Measurements from ENCODE around the gene PEX3. TPM values are rescaled to one million over a fixed set of nuclear protein-coding genes. Genes with fewer than 3 reads are reported as not detected.

Gene PEX3
- total and polyA plus RNA-seq, 2 experiments from 2014 or later: 13.8 to 19.4 TPM

DNA sequence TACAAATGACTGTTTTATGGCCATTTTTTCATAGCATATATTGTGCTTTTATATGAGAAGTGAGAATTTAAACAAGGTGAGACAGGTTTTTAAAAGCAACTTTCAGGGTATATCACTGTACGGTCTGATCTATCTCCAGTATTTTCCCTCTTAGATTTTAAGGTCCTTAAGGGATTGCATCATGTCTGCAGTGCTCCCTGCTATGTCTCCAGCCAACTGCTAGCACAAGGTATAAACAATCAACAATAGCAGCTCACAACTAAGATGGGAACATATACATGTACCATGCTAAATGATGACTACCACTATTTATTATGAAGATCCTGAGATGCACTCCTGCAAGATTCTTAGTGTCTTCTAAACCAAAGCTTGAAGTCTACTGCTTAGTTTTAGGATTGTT, 53.8 kb downstream of the PEX3 start (continued):
- TF ChIP-seq, protein P1, sequence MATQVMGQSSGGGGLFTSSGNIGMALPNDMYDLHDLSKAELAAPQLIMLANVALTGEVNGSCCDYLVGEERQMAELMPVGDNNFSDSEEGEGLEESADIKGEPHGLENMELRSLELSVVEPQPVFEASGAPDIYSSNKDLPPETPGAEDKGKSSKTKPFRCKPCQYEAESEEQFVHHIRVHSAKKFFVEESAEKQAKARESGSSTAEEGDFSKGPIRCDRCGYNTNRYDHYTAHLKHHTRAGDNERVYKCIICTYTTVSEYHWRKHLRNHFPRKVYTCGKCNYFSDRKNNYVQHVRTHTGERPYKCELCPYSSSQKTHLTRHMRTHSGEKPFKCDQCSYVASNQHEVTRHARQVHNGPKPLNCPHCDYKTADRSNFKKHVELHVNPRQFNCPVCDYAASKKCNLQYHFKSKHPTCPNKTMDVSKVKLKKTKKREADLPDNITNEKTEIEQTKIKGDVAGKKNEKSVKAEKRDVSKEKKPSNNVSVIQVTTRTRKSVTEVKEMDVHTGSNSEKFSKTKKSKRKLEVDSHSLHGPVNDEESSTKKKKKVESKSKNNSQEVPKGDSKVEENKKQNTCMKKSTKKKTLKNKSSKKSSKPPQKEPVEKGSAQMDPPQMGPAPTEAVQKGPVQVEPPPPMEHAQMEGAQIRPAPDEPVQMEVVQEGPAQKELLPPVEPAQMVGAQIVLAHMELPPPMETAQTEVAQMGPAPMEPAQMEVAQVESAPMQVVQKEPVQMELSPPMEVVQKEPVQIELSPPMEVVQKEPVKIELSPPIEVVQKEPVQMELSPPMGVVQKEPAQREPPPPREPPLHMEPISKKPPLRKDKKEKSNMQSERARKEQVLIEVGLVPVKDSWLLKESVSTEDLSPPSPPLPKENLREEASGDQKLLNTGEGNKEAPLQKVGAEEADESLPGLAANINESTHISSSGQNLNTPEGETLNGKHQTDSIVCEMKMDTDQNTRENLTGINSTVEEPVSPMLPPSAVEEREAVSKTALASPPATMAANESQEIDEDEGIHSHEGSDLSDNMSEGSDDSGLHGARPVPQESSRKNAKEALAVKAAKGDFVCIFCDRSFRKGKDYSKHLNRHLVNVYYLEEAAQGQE (IDR thresholded peaks at IDR 0.05; ENCODE audit: unreplicated experiment): no peak

DNA sequence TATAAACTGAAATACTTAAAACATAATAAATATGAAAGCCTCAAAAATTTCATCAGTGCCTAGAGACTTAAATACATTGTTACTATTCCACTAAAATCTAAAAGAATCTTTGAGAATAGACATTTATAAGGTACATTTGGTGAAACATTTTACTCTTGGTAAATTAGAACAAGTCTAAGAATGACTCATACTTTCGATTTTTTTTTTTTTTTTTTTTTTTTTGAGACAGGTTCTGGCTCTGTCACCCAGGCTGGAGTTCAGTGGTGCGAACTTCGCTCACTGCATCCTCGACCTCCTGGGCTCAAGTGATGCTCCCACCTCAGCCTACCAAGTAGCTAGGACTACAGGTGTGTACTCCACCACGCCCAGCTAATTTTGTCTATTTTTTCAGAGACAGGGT, 54.5 kb downstream of the PEX3 start:
- Histone ChIP-seq H3K4me3 (no peak overlapping the region), H3K27ac (ENCODE audit: low read depth) (no peak overlapping the region), H3K9me2 (ENCODE audit: insufficient read depth) (no peaks in the 10 kb centered on the region), H3F3A (replicated peaks; ENCODE audit: low read depth) (no peaks in the 10 kb centered on the region), H3K36me3 (ENCODE audit: insufficient read depth) (peaks cover 20% of the 10 kb centered on the region; the same call in 1 of the 2 replicates), H3K4me1 (ENCODE audit: insufficient read depth) (no peaks in the 10 kb centered on the region; the same call in 1 of the 2 replicates), H2AFZ (no peak overlapping the region), H3K27me3 (ENCODE audit: insufficient read depth) (no peaks in the 10 kb centered on the region), H3K79me2 (replicated peaks; ENCODE audit: insufficient read depth) (peaks cover 17% of the 10 kb centered on the region), H3K4me2 (no peak overlapping the region), H4K20me1 (replicated peaks; ENCODE audit: insufficient read depth) (0 out of 2 replicates have a peak, but pooled peaks cover 5% of the 10 kb centered on the region)
- H3K4me1 Mint-ChIP-seq: peaks cover 3% of the 10 kb centered on the region; the same call in 2 of the 3 replicates
- no peaks in the 10 kb centered on the region for H3K9me3 Mint-ChIP-seq
- H3K4me3 Mint-ChIP-seq: no peak overlapping the region
- ATAC-seq (no peak), DNase-seq (ENCODE audit: low spot score) (no peak)
- H3K27ac Mint-ChIP-seq: no peak overlapping the region
- H3K36me3 Mint-ChIP-seq (ENCODE audit: low read depth): peaks cover 27% of the 10 kb centered on the region
- no peaks in the 10 kb centered on the region for H3K27me3 Mint-ChIP-seq (ENCODE audit: insufficient read depth, low read depth, poor library complexity)
- no peak for TF ChIP-seq CREB1 (CRISPR knock-in tag; IDR thresholded peaks at IDR 0.05; ENCODE audit: low read depth)
- TF ChIP-seq, protein P2, sequence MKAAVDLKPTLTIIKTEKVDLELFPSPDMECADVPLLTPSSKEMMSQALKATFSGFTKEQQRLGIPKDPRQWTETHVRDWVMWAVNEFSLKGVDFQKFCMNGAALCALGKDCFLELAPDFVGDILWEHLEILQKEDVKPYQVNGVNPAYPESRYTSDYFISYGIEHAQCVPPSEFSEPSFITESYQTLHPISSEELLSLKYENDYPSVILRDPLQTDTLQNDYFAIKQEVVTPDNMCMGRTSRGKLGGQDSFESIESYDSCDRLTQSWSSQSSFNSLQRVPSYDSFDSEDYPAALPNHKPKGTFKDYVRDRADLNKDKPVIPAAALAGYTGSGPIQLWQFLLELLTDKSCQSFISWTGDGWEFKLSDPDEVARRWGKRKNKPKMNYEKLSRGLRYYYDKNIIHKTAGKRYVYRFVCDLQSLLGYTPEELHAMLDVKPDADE (IDR thresholded peaks at IDR 0.05): no peak
- TF ChIP-seq ZNF331 (CRISPR knock-in tag; IDR thresholded peaks at IDR 0.05; ENCODE audit: low read depth): no peak
- TF ChIP-seq EZH2phosphoT487 (IDR thresholded peaks at IDR 0.05; ENCODE audit: unreplicated experiment): no peak
- TF ChIP-seq JUNB (IDR thresholded peaks at IDR 0.05; ENCODE audit: unreplicated experiment): no peak
- TF ChIP-seq, protein P3, sequence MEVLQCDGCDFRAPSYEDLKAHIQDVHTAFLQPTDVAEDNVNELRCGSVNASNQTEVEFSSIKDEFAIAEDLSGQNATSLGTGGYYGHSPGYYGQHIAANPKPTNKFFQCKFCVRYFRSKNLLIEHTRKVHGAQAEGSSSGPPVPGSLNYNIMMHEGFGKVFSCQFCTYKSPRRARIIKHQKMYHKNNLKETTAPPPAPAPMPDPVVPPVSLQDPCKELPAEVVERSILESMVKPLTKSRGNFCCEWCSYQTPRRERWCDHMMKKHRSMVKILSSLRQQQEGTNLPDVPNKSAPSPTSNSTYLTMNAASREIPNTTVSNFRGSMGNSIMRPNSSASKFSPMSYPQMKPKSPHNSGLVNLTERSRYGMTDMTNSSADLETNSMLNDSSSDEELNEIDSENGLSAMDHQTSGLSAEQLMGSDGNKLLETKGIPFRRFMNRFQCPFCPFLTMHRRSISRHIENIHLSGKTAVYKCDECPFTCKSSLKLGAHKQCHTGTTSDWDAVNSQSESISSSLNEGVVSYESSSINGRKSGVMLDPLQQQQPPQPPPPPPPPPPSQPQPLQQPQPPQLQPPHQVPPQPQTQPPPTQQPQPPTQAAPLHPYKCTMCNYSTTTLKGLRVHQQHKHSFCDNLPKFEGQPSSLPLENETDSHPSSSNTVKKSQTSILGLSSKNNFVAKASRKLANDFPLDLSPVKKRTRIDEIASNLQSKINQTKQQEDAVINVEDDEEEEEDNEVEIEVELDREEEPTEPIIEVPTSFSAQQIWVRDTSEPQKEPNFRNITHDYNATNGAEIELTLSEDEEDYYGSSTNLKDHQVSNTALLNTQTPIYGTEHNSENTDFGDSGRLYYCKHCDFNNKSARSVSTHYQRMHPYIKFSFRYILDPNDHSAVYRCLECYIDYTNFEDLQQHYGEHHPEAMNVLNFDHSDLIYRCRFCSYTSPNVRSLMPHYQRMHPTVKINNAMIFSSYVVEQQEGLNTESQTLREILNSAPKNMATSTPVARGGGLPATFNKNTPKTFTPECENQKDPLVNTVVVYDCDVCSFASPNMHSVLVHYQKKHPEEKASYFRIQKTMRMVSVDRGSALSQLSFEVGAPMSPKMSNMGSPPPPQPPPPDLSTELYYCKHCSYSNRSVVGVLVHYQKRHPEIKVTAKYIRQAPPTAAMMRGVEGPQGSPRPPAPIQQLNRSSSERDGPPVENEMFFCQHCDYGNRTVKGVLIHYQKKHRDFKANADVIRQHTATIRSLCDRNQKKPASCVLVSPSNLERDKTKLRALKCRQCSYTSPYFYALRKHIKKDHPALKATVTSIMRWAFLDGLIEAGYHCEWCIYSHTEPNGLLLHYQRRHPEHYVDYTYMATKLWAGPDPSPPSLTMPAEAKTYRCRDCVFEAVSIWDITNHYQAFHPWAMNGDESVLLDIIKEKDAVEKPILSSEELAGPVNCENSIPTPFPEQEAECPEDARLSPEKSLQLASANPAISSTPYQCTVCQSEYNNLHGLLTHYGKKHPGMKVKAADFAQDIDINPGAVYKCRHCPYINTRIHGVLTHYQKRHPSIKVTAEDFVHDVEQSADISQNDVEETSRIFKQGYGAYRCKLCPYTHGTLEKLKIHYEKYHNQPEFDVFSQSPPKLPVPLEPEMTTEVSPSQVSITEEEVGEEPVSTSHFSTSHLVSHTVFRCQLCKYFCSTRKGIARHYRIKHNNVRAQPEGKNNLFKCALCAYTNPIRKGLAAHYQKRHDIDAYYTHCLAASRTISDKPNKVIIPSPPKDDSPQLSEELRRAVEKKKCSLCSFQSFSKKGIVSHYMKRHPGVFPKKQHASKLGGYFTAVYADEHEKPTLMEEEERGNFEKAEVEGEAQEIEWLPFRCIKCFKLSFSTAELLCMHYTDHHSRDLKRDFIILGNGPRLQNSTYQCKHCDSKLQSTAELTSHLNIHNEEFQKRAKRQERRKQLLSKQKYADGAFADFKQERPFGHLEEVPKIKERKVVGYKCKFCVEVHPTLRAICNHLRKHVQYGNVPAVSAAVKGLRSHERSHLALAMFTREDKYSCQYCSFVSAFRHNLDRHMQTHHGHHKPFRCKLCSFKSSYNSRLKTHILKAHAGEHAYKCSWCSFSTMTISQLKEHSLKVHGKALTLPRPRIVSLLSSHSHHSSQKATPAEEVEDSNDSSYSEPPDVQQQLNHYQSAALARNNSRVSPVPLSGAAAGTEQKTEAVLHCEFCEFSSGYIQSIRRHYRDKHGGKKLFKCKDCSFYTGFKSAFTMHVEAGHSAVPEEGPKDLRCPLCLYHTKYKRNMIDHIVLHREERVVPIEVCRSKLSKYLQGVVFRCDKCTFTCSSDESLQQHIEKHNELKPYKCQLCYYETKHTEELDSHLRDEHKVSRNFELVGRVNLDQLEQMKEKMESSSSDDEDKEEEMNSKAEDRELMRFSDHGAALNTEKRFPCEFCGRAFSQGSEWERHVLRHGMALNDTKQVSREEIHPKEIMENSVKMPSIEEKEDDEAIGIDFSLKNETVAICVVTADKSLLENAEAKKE (CRISPR knock-in tag; IDR thresholded peaks at IDR 0.05): no peak
- TF ChIP-seq, protein P4, sequence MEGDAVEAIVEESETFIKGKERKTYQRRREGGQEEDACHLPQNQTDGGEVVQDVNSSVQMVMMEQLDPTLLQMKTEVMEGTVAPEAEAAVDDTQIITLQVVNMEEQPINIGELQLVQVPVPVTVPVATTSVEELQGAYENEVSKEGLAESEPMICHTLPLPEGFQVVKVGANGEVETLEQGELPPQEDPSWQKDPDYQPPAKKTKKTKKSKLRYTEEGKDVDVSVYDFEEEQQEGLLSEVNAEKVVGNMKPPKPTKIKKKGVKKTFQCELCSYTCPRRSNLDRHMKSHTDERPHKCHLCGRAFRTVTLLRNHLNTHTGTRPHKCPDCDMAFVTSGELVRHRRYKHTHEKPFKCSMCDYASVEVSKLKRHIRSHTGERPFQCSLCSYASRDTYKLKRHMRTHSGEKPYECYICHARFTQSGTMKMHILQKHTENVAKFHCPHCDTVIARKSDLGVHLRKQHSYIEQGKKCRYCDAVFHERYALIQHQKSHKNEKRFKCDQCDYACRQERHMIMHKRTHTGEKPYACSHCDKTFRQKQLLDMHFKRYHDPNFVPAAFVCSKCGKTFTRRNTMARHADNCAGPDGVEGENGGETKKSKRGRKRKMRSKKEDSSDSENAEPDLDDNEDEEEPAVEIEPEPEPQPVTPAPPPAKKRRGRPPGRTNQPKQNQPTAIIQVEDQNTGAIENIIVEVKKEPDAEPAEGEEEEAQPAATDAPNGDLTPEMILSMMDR (conservative IDR thresholded peaks at IDR 0.05; ENCODE audit: low read depth in 2 of 2): no peak
- no peak for TF ChIP-seq POLR2AphosphoS5 (IDR thresholded peaks at IDR 0.05; ENCODE audit: low read depth)
